K562 (cell line): ENCODE data around the gene SECISBP2. TPM values are rescaled to one million over a fixed set of nuclear protein-coding genes. Genes with fewer than 3 reads are reported as not detected.

Source experiments
- CBX8 ChIP-seq: fragments of 200-600 bp; sonication (generic); IDR thresholded peaks from 2 replicates; pipeline ENCODE4 v1.6.1; 2012; ENCODE audit warnings: borderline replicate concordance, mixed run types, low read depth, mild to moderate bottlenecking, moderate library complexity, mixed read lengths, low read length, control low read depth, inconsistent platforms; ENCODE audit not compliant: poor library complexity, severe bottlenecking; ENCODE audit errors: extremely low read depth
- CREB5 ChIP-seq: fragments of 250-450 bp; sonication (Bioruptor Pico); IDR thresholded peaks from 2 replicates; pipeline ENCODE4 v1.5.0; 2020; ENCODE audit warnings: mild to moderate bottlenecking
- CSDE1 ChIP-seq, 2 experiments: fragments of 450-650 bp; IDR thresholded peaks; 2 replicates each; pipeline ENCODE4 v1.6.1; 2016; ENCODE audit warnings: mild to moderate bottlenecking in 1 of 2
- ELF2 ChIP-seq: fragments of 250-450 bp; sonication (Bioruptor Pico); IDR thresholded peaks from 2 replicates; pipeline ENCODE4 v1.5.0; 2021; ENCODE audit warnings: mild to moderate bottlenecking
- ELK1 ChIP-seq: sonication (generic); formaldehyde crosslinking; IDR thresholded peaks from 2 replicates; pipeline ENCODE4 v1.8.1; 2022; ENCODE audit warnings: missing genetic modification reagents
- ILF3 ChIP-seq: fragments of 450-650 bp; IDR thresholded peaks from 2 replicates; pipeline ENCODE4 v1.6.1; 2018; ENCODE audit warnings: antibody characterized with exemption, mild to moderate bottlenecking, moderate library complexity, borderline replicate concordance
- JUN ChIP-seq, 2 experiments: sonication (generic) in 1 of 2; formaldehyde crosslinking in 1 of 2; IDR thresholded peaks; 2 replicates each; pipeline versions ENCODE4 v1.6.1 to v1.8.0; 2012 to 2022; ENCODE audit warnings: borderline replicate concordance in 2 of 2, mild to moderate bottlenecking in 2 of 2, improper control_type of control experiment in 1 of 2, low read depth in 1 of 2, low read length in 1 of 2, missing genetic modification reagents in 1 of 2
- MCM2 ChIP-seq: fragments of 450-650 bp; IDR thresholded peaks from 2 replicates; pipeline ENCODE4 v1.6.1; 2017; ENCODE audit warnings: low read depth, mild to moderate bottlenecking
- MLLT1 ChIP-seq, 2 experiments: fragments of 450-650 bp; IDR thresholded peaks; 2 replicates each; pipeline ENCODE4 v1.6.1; 2016
- NFYB ChIP-seq: IDR thresholded peaks from 2 replicates; pipeline ENCODE4 v1.6.1; 2011; ENCODE audit warnings: mild to moderate bottlenecking, moderate library complexity; ENCODE audit not compliant: insufficient read length; ENCODE audit errors: extremely low read depth
- POLR2AphosphoS2 ChIP-seq: IDR thresholded peaks from 2 replicates; pipeline ENCODE4 v1.6.1; 2012; ENCODE audit warnings: low read length, improper control_type of control experiment
- POLR2H ChIP-seq: IDR thresholded peaks from 2 replicates; pipeline ENCODE4 v1.6.1; 2016; ENCODE audit warnings: missing genetic modification characterization, low read depth, mild to moderate bottlenecking, control low read depth, missing compliant biosample characterization, moderate library complexity
- SMAD1 ChIP-seq: fragments of 150-350 bp; IDR thresholded peaks from 2 replicates; pipeline ENCODE4 v1.6.1; 2014; ENCODE audit warnings: low read length, low read depth; ENCODE audit not compliant: partially characterized antibody
- SUPT5H ChIP-seq: fragments of 450-650 bp; IDR thresholded peaks from 2 replicates; pipeline ENCODE4 v1.6.1; 2016
- TBL1XR1 ChIP-seq, 2 experiments: IDR thresholded peaks; 2 replicates each; pipeline ENCODE4 v1.6.1; 2012; ENCODE audit warnings: improper control_type of control experiment in 2 of 2, low read length in 2 of 2, mild to moderate bottlenecking in 1 of 2
- TCF7L2 ChIP-seq: fragments of 150-350 bp; IDR thresholded peaks from 2 replicates; pipeline ENCODE4 v1.6.1; 2016; ENCODE audit warnings: low read depth, mild to moderate bottlenecking, low read length, moderate library complexity
- YY1 ChIP-seq, 3 experiments: IDR thresholded peaks; 2 replicates each; pipeline ENCODE4 v1.6.1; 2011; ENCODE audit warnings: low read length in 2 of 3, mild to moderate bottlenecking in 2 of 3, moderate library complexity in 2 of 3, borderline replicate concordance in 1 of 3, control low read depth in 1 of 3, low read depth in 1 of 3; ENCODE audit not compliant: insufficient read depth in 3 of 3, insufficient replicate concordance in 2 of 3, control insufficient read depth in 1 of 3, insufficient read length in 1 of 3; ENCODE audit errors: extremely low read depth in 1 of 3
- ZNF23 ChIP-seq: fragments of 250-450 bp; sonication (Bioruptor Pico); IDR thresholded peaks from 2 replicates; pipeline ENCODE4 v1.4.0; 2020; ENCODE audit warnings: mild to moderate bottlenecking
- polyA plus RNA-seq, 8 experiments: library from polyadenylated mRNA; depleted of rRNA in 4 of 8; stranded (reverse) in 5 of 8; unstranded in 3 of 8; fragments of >200 nt; fragmentation: Nextera tagmentation in 2 of 8; fragmentation: Illumina TruSeq in 1 of 8; extraction: Ambion mirVana in 2 of 8; extraction: Trizol in 1 of 8; gene quantifications; 2 replicates each; pipeline versions ENCODE4 v1.2.1 to v1.2.3, GENCODE V29; 2011 to 2014; ENCODE audit warnings: inconsistent platforms in 1 of 8, missing spikeins in 1 of 8
- total RNA-seq, 7 experiments: library from RNA; depleted of rRNA in 6 of 7; stranded (reverse); fragments of >200 nt in 6 of 7; fragmentation: Illumina TruSeq in 2 of 7; extraction: Trizol in 2 of 7; gene quantifications; 2 replicates each; pipeline versions ENCODE4 v1.2.1 to v1.2.3, GENCODE V29; 2011 to 2021; ENCODE audit warnings: low replicate concordance in 1 of 7
- TF ChIP-seq, protein P1 (sequence below): conservative IDR thresholded peaks from 2 replicates; pipeline ENCODE4 v1.6.1; 2011; ENCODE audit warnings: low read depth, mild to moderate bottlenecking, low read length; ENCODE audit not compliant: control insufficient read depth

The SECISBP2 gene
- total and polyA plus RNA-seq, 9 of the 15 experiments (the other 6 are each of a cell fraction or from before 2014, with no cell fraction given) = 3.2 to 41.6 (median 26.1) TPM

DNA sequence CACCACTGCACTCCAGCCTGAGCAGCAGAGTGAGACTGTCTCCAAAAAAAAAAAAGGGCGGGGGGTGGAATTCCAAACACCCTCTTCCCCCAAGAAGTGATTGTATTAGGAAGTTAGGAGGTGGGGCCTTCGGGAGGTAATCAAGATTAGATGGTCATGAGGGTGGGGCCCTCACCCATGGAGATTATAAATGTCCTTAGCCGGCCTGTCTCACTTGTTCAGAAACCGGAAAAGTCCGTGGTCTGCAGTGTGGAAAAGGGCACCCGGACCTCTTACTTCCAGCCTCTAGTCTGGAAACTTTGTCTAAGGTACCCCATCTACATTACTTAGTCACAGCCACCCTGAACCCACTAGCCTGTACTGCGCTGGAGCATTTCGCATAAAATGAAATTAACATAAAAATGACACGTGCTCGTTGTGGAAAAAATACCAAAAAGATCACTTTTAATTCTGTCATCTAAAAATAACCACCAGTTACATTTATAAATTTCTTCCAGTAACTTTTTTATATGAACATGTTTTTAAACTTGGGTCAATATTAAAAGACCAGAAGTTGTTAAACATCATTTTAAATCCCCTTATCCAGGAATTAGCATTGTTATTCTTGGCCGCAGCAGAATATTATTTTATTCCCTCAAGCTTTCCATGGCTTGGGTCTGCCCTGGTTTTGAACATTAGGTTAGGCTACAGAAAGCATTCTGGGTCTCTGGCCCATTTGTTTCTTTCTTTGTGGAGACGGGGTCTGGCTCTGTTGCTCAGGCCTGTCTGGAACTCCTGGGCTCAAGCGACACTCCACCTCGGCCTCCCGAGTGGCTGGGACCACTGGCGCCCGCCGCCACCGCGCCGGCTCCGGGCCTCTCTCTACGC, 8.5 kb upstream of the SECISBP2 start (continued):
- TF ChIP-seq YY1 (IDR thresholded peaks at IDR 0.05; ENCODE audit: borderline replicate concordance in 1 of 3, control insufficient read depth in 1 of 3, extremely low read depth in 1 of 3, insufficient read depth in 3 of 3, insufficient read length in 1 of 3, insufficient replicate concordance in 2 of 3, low read depth in 1 of 3, low read length in 2 of 3) = peak in 1 of 3 experiments; percentile 44
- no peak for TF ChIP-seq ELK1 (CRISPR knock-in tag)
- TF ChIP-seq SMAD1 = peak; percentile 78
- TF ChIP-seq MCM2 = no peak
- no peak for TF ChIP-seq CBX8
- 0 out of 2 replicates have a peak, but pooled peaks have one; percentile 43 for TF ChIP-seq ILF3
- TF ChIP-seq TBL1XR1 (IDR thresholded peaks at IDR 0.05; ENCODE audit: low read length in 2 of 2) = 0 out of 4 replicates have a peak, but pooled peaks of 1 of the 2 experiments have one; percentile 37
- TF ChIP-seq, protein P1, sequence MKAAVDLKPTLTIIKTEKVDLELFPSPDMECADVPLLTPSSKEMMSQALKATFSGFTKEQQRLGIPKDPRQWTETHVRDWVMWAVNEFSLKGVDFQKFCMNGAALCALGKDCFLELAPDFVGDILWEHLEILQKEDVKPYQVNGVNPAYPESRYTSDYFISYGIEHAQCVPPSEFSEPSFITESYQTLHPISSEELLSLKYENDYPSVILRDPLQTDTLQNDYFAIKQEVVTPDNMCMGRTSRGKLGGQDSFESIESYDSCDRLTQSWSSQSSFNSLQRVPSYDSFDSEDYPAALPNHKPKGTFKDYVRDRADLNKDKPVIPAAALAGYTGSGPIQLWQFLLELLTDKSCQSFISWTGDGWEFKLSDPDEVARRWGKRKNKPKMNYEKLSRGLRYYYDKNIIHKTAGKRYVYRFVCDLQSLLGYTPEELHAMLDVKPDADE = no peak
- peak; percentile 96 for TF ChIP-seq POLR2H (tag)
- peak; percentile 78; the same call in 1 of the 2 replicates for TF ChIP-seq POLR2AphosphoS2
- TF ChIP-seq NFYB = no peak
- peak; percentile 85 for TF ChIP-seq SUPT5H
- TF ChIP-seq TCF7L2 = no peak
- no peak for TF ChIP-seq ELF2 (CRISPR knock-in tag)
- TF ChIP-seq JUN (IDR thresholded peaks at IDR 0.05; ENCODE audit: borderline replicate concordance, low read depth, low read length) = no peak
- no peak for TF ChIP-seq JUN (CRISPR knock-in tag; IDR thresholded peaks at IDR 0.05; ENCODE audit: borderline replicate concordance)
- TF ChIP-seq CREB5 (CRISPR knock-in tag) = no peak
- TF ChIP-seq ZNF23 = no peak
- peak in 1 of 2 experiments; percentile 44; a peak in 1 of 4 replicates for TF ChIP-seq CSDE1 (IDR thresholded peaks at IDR 0.05)
- 0 out of 4 replicates have a peak, but pooled peaks of 1 of the 2 experiments have one; percentile 21 for TF ChIP-seq MLLT1 (IDR thresholded peaks at IDR 0.05)
